ENCODE data around the gene RRAD. TPM values are rescaled to one million over a fixed set of nuclear protein-coding genes. Genes with fewer than 3 reads are reported as not detected.

RRAD gene
- total RNA-seq, 1 experiment from 2014 or later = 4.3 TPM

DNA sequence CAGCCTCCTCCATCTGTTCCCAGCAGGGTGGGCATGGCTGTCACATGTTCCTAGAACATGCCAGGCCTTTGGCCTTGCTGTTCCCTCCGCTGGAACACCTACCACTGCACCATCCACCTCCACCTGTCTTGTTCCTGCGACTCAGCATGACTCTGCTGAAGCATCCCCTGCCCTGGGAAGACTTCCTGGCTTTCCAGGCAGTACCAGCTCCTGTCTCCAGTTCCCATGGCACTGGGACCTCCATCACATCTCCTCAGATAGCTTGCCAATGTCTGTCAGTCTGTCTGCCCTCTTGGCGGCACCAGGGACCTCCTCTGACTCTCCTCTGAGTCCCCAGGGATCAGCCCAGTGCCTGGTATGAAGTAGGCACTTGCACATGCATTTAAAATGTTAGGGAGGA is 29.3 kb downstream of the RRAD start:
- H3K27me3 ChIP-seq (ENCODE audit: control insufficient read depth, insufficient read depth, low read length) = no peaks in the 10 kb centered on the region
- no peak overlapping the region for H3K27ac ChIP-seq (ENCODE audit: low read length)
- no TSS peak for BruUV-seq (replicated peaks)
- H3K4me1 ChIP-seq (ENCODE audit: control insufficient read depth, insufficient read depth, low read length) = peaks cover 9% of the 10 kb centered on the region
- ATAC-seq (no peak), DNase-seq (ENCODE audit: low read depth, low spot score) (no peak)
- in situ Hi-C loops (cut with HindIII; ENCODE audit: low pct_unique_long_range_greater_than_20kb, low sequenced_read_pairs) (no loop called here), intact Hi-C loops (cut with micrococcal nuclease; ENCODE audit: unreplicated experiment) (loop anchor here (5.0 kb wide), 1 partner anchor 51 kb away; no protein-coding TSS in a partner anchor)
- H3K9me3 ChIP-seq (ENCODE audit: control insufficient read depth, insufficient read depth, low read depth, low read length) = no peaks in the 10 kb centered on the region
- TF ChIP-seq, protein P1, sequence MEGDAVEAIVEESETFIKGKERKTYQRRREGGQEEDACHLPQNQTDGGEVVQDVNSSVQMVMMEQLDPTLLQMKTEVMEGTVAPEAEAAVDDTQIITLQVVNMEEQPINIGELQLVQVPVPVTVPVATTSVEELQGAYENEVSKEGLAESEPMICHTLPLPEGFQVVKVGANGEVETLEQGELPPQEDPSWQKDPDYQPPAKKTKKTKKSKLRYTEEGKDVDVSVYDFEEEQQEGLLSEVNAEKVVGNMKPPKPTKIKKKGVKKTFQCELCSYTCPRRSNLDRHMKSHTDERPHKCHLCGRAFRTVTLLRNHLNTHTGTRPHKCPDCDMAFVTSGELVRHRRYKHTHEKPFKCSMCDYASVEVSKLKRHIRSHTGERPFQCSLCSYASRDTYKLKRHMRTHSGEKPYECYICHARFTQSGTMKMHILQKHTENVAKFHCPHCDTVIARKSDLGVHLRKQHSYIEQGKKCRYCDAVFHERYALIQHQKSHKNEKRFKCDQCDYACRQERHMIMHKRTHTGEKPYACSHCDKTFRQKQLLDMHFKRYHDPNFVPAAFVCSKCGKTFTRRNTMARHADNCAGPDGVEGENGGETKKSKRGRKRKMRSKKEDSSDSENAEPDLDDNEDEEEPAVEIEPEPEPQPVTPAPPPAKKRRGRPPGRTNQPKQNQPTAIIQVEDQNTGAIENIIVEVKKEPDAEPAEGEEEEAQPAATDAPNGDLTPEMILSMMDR (IDR thresholded peaks at IDR 0.05) = no peak
- TF ChIP-seq SIN3A (IDR thresholded peaks at IDR 0.05; ENCODE audit: borderline replicate concordance, insufficient read depth, low read depth, low read length) (no peak), TCF7L2 (IDR thresholded peaks at IDR 0.05; ENCODE audit: low read depth, low read length) (no peak), POLR2AphosphoS5 (IDR thresholded peaks at IDR 0.05; ENCODE audit: low read depth, low read length) (no peak)
- TF ChIP-seq, protein P2, sequence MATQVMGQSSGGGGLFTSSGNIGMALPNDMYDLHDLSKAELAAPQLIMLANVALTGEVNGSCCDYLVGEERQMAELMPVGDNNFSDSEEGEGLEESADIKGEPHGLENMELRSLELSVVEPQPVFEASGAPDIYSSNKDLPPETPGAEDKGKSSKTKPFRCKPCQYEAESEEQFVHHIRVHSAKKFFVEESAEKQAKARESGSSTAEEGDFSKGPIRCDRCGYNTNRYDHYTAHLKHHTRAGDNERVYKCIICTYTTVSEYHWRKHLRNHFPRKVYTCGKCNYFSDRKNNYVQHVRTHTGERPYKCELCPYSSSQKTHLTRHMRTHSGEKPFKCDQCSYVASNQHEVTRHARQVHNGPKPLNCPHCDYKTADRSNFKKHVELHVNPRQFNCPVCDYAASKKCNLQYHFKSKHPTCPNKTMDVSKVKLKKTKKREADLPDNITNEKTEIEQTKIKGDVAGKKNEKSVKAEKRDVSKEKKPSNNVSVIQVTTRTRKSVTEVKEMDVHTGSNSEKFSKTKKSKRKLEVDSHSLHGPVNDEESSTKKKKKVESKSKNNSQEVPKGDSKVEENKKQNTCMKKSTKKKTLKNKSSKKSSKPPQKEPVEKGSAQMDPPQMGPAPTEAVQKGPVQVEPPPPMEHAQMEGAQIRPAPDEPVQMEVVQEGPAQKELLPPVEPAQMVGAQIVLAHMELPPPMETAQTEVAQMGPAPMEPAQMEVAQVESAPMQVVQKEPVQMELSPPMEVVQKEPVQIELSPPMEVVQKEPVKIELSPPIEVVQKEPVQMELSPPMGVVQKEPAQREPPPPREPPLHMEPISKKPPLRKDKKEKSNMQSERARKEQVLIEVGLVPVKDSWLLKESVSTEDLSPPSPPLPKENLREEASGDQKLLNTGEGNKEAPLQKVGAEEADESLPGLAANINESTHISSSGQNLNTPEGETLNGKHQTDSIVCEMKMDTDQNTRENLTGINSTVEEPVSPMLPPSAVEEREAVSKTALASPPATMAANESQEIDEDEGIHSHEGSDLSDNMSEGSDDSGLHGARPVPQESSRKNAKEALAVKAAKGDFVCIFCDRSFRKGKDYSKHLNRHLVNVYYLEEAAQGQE (IDR thresholded peaks at IDR 0.05; ENCODE audit: insufficient read depth in 1 of 2, low read depth in 2 of 2, low read length in 1 of 2) = no peak
- CTCF ChIA-PET = interaction anchor here (0.6 to 1.1 kb wide), 2 partner anchors 14 to 106 kb away, joined by 3 to 4 read pairs; no protein-coding TSS in a partner anchor
- H3K36me3 ChIP-seq (ENCODE audit: control insufficient read depth, insufficient read depth, low read length) = no peaks in the 10 kb centered on the region
- no peak overlapping the region for H3K4me3 ChIP-seq (ENCODE audit: low read depth in 2 of 2, low read length in 2 of 2)
- POLR2A ChIA-PET = no interaction called here

DNA sequence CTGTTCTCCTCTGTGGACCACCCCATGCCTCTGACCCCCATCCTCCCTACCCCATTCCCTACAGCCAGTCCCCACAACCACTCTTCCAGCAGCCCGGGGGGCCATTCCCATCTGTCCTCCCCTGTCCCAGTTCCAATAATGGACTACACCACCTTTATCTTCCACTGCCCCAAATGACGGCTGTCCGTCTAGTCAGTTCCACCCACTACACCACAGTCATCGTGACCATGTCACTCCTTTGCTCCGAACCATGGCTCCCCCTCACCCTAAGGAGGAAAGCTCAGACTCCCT is 29.7 kb downstream of the RRAD start:
- TF ChIP-seq SIN3A (IDR thresholded peaks at IDR 0.05; ENCODE audit: borderline replicate concordance, insufficient read depth, low read depth, low read length) = no peak
- no peak for TF ChIP-seq TCF7L2 (IDR thresholded peaks at IDR 0.05; ENCODE audit: low read depth, low read length)
- no peak for DNase-seq (ENCODE audit: low read depth, low spot score)
- POLR2A ChIA-PET = no interaction called here
- Histone ChIP-seq H3K4me3 (ENCODE audit: low read depth in 2 of 2, low read length in 2 of 2) (no peak overlapping the region), H3K9me3 (ENCODE audit: control insufficient read depth, insufficient read depth, low read depth, low read length) (no peaks in the 10 kb centered on the region), H3K27me3 (ENCODE audit: control insufficient read depth, insufficient read depth, low read length) (no peaks in the 10 kb centered on the region), H3K4me1 (ENCODE audit: control insufficient read depth, insufficient read depth, low read length) (peaks cover 9% of the 10 kb centered on the region), H3K27ac (ENCODE audit: low read length) (no peak overlapping the region), H3K36me3 (ENCODE audit: control insufficient read depth, insufficient read depth, low read length) (no peaks in the 10 kb centered on the region)
- BruUV-seq (replicated peaks) = no TSS peak
- in situ Hi-C loops (cut with HindIII; ENCODE audit: low pct_unique_long_range_greater_than_20kb, low sequenced_read_pairs) = no loop called here
- intact Hi-C loops (cut with micrococcal nuclease; ENCODE audit: unreplicated experiment) = loop anchor here (5.0 kb wide), 1 partner anchor 52 kb away; no protein-coding TSS in a partner anchor
- ATAC-seq = no peak
- CTCF ChIA-PET = interaction anchor here (0.6 to 1.4 kb wide), 3 partner anchors 14 to 105 kb away, joined by 3 to 4 read pairs (median 3); no protein-coding TSS in a partner anchor

DNA sequence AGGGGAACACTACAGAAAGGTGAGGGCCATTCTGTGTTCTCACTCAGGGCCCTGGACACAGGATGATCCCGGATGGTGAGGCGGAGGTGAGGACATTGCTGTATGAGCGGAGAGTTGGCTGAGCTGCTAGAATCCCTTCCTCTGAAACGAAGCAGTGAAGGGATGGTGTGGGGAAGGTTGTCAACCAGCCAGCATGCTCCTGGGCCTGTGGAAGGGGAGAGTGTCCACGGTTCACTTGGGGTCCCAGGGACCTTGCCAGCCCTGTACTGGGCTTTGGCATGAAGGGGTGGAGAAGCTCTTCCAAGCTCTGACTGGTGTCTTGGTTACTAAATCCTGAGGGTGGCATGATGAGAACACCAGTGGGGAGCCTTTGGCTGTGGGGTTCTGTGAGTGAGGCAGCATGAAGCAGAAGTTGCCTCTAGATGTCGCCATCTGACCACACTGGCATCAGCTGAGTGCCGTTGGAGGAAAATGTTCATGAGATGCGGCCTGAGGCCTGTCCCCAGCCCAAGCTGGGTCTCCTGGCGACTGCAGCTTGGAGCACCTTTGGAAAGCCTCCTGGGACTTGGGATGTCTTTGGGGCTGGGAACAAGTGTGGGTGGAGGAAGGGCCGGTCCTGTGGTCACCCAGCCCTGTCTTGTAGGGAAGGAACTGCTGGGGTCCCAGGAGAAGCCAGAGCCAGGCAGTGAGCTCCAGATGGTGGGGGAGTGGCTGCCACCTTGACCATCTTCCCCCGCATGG is 30.2 kb downstream of the RRAD start:
- in situ Hi-C loops (cut with HindIII; ENCODE audit: low pct_unique_long_range_greater_than_20kb, low sequenced_read_pairs) (no loop called here), intact Hi-C loops (cut with micrococcal nuclease; ENCODE audit: unreplicated experiment) (loop anchor here (5.0 kb wide), 1 partner anchor 52 kb away; no protein-coding TSS in a partner anchor)
- Histone ChIP-seq H3K27ac (ENCODE audit: low read length) (no peak overlapping the region), H3K36me3 (ENCODE audit: control insufficient read depth, insufficient read depth, low read length) (no peaks in the 10 kb centered on the region), H3K4me3 (ENCODE audit: low read depth in 2 of 2, low read length in 2 of 2) (no peak overlapping the region), H3K9me3 (ENCODE audit: control insufficient read depth, insufficient read depth, low read depth, low read length) (no peaks in the 10 kb centered on the region), H3K27me3 (ENCODE audit: control insufficient read depth, insufficient read depth, low read length) (no peaks in the 10 kb centered on the region), H3K4me1 (ENCODE audit: control insufficient read depth, insufficient read depth, low read length) (peaks cover 7% of the 10 kb centered on the region)
- ChIA-PET POLR2A (no interaction called here), CTCF (interaction anchor here (0.6 to 1.4 kb wide), 3 partner anchors 15 to 105 kb away, joined by 3 to 4 read pairs (median 3); no protein-coding TSS in a partner anchor)
- TF ChIP-seq, protein P2 (IDR thresholded peaks at IDR 0.05; ENCODE audit: insufficient read depth in 1 of 2, low read depth in 2 of 2, low read length in 1 of 2) = 0 out of 4 replicates have a peak, but pooled peaks of 1 of the 2 experiments have one; percentile 22
- TF ChIP-seq POLR2AphosphoS5 (IDR thresholded peaks at IDR 0.05; ENCODE audit: low read depth, low read length) (no peak), TCF7L2 (IDR thresholded peaks at IDR 0.05; ENCODE audit: low read depth, low read length) (no peak), SIN3A (IDR thresholded peaks at IDR 0.05; ENCODE audit: borderline replicate concordance, insufficient read depth, low read depth, low read length) (no peak)
- TF ChIP-seq, protein P1 (IDR thresholded peaks at IDR 0.05) = peak; percentile 87
- no TSS peak for BruUV-seq (replicated peaks)
- ATAC-seq = peak; percentile 91
- DNase-seq (ENCODE audit: low read depth, low spot score) = no peak

Measured in Panc1 (cell line).